IPS DF 6.9 (cell line): ENCODE measurements around the gene OR12D3.
A peak's percentile ranks its signal among the peaks of the same experiment; 100 is the strongest.

ENCODE experiments used
- DNase-seq: peaks from one replicate; pipeline ENCODE4 v3.0.0-alpha.2; 2013; ENCODE audit warnings: low read depth, low spot score
- H3K27ac ChIP-seq: one replicate; pipeline ENCODE4 v1.5.1; 2013; ENCODE audit warnings: low read length, control low read depth
- H3K27me3 ChIP-seq: 2 replicates; pipeline ENCODE4 v1.6.1; 2013; ENCODE audit warnings: mild to moderate bottlenecking, low read length; ENCODE audit not compliant: control insufficient read depth, insufficient read depth
- H3K36me3 ChIP-seq: 2 replicates; pipeline ENCODE4 v1.6.1; 2013; ENCODE audit warnings: low read length; ENCODE audit not compliant: control insufficient read depth, insufficient read depth
- H3K4me1 ChIP-seq: 2 replicates; pipeline ENCODE4 v1.6.1; 2013; ENCODE audit warnings: low read length; ENCODE audit not compliant: control insufficient read depth, insufficient read depth
- H3K4me3 ChIP-seq: 2 replicates; pipeline ENCODE4 v1.5.1; 2013; ENCODE audit warnings: mild to moderate bottlenecking, low read length
- H3K9me3 ChIP-seq: 2 replicates; pipeline ENCODE4 v1.6.1; 2013; ENCODE audit warnings: low read length, inconsistent platforms; ENCODE audit not compliant: control insufficient read depth, insufficient read depth
- WGBS: extraction: QIAGEN DNeasy Blood & Tissue Kit; methylation state at CpG from one replicate; pipeline ENCODE4 v1.1.7; 2013; ENCODE audit warnings: mixed read lengths, missing lambda C conversion rate; ENCODE audit not compliant: insufficient read length, insufficient coverage; 5-methylcytosine and 5-hydroxymethylcytosine counted together

OR12D3 gene

DNA sequence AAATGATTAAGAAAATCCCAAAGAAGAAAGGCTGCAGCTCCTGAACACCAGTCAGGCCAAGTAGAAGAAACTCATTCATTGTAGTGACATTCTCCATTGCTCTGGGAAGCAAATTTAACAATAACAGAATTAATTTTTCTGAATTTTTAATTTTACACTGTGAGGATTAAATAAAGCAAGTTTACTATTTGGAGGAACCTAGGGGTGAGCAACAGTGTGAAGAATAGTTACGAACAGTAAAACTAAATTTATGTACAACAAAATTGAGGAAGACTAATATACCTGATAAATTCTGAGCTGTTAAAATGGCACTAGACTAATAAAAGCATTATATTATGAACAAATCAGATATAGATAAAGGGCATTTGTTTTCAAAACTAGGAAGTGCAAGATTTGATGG, at the start of gene OR12D3:
Gene OR12D3 (minus strand): TSS at position 101 of the 400 bp plus-strand sequence. CDS start 4 bp downstream, at position 97.
- H3K36me3 ChIP-seq, result no peaks in the 10 kb centered on the region
- no peaks in the 10 kb centered on the region for H3K27me3 ChIP-seq
- no peak for DNase-seq
- H3K9me3 ChIP-seq, result no peaks in the 10 kb centered on the region
- no peaks in the 10 kb centered on the region for H3K4me1 ChIP-seq
- no CpG with 5 or more reads among the region's 1 CpG for WGBS
- no peak within 1 kb of the TSS for H3K27ac ChIP-seq
- no peak within 1 kb of the TSS for H3K4me3 ChIP-seq

- DNase-seq, result no peak
- Histone ChIP-seq H3K27me3 (no peaks in the 10 kb centered on the region), H3K9me3 (no peaks in the 10 kb centered on the region), H3K4me3 (no peak overlapping the region), H3K27ac (no peak overlapping the region), H3K4me1 (peaks cover 3% of the 10 kb centered on the region; the same call in 1 of the 2 replicates), H3K36me3 (no peaks in the 10 kb centered on the region)
- no CpG with 5 or more reads among the region's 2 CpGs for WGBS
These were observed 49.5 kb upstream of the OR12D3 start for GRCh38 chr6:29424575-29424974.

- no peak overlapping the region for H3K4me3 ChIP-seq
- WGBS, result no CpG with 5 or more reads among the region's 2 CpGs
- peak; percentile 7 for DNase-seq
- H3K27me3 ChIP-seq, result no peaks in the 10 kb centered on the region
- H3K27ac ChIP-seq, result no peak overlapping the region
- H3K9me3 ChIP-seq, result no peaks in the 10 kb centered on the region
- no peaks in the 10 kb centered on the region for H3K36me3 ChIP-seq
- peaks cover 3% of the 10 kb centered on the region; the same call in 1 of the 2 replicates for H3K4me1 ChIP-seq
These were observed 49.1 kb upstream of the OR12D3 start for GRCh38 chr6:29424168-29424567.

DNA sequence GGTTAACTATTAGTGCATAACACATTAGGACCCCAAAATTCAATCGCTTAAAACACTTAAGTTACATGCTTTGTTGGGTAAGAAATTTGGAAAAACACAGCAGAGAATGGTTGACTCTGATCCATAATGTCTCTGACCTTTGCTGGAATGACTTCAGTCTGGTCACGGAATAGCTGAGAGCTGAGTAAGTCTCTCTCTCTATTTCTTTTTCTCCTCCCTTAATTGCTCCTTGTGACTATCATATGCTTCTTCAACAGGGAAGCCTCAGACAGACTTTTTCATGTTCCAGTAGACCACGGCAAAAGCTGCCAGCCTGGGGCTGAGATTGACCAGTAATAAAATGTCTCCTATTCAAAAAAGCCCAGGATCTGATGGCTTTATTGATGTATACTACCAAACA, 44.4 kb upstream of the OR12D3 start:
- Histone ChIP-seq H3K27me3 (no peaks in the 10 kb centered on the region), H3K9me3 (no peaks in the 10 kb centered on the region), H3K4me1 (peaks cover 1% of the 10 kb centered on the region; the same call in 1 of the 2 replicates), H3K4me3 (no peak overlapping the region), H3K27ac (no peak overlapping the region), H3K36me3 (no peaks in the 10 kb centered on the region)
- no CpG with 5 or more reads among the region's 3 CpGs for WGBS
- no peak for DNase-seq

- DNase-seq, result peak; percentile 5
These were observed 39.5 kb upstream of the OR12D3 start, which contains the start of gene OR12D1 for GRCh38 chr6:29414588-29414987. TSS of gene OR12D1 (plus strand) at chr6:29414928.

GRCh38 chr6:29403801-29404200, 28.7 kb upstream of the OR12D3 start:
- no CpG with 5 or more reads among the region's 1 CpG for WGBS
- no peaks in the 10 kb centered on the region for H3K27me3 ChIP-seq
- DNase-seq, result no peak
- no peaks in the 10 kb centered on the region for H3K9me3 ChIP-seq
- no peak overlapping the region for H3K4me3 ChIP-seq
- no peaks in the 10 kb centered on the region for H3K36me3 ChIP-seq
- H3K4me1 ChIP-seq, result no peaks in the 10 kb centered on the region
- no peak overlapping the region for H3K27ac ChIP-seq

More at GRCh38 chr6:29414588-29414987, 39.5 kb upstream of the OR12D3 start, which contains the start of gene OR12D1:
- Histone ChIP-seq H3K36me3 (no peaks in the 10 kb centered on the region), H3K27me3 (no peaks in the 10 kb centered on the region), H3K4me1 (no peaks in the 10 kb centered on the region), H3K4me3 (no peak within 1 kb of the TSS), H3K9me3 (no peaks in the 10 kb centered on the region), H3K27ac (no peak within 1 kb of the TSS)

DNA sequence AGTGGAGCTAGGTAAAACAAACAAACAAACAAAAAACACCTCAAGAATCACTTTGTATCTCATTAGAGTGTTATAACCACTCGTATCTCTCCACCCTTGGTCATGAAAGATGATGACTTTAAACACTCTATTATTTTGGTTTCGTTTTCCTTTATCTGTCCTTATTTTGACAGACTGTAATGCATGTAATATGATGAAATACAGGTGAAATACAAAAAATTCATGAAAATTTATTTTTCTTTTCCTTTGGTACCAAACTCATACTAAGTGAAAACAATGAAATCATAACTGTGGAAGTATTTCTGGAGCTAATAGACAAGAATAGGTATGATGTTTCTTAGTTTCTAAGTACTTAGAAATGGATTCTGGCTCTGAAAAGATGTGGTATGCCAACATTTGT, 24.4 kb upstream of the OR12D3 start:
- no peaks in the 10 kb centered on the region for H3K9me3 ChIP-seq
- no peak overlapping the region for H3K4me3 ChIP-seq
- WGBS, result no CpG with 5 or more reads among the region's 2 CpGs
- no peaks in the 10 kb centered on the region for H3K27me3 ChIP-seq
- H3K4me1 ChIP-seq, result no peaks in the 10 kb centered on the region
- no peaks in the 10 kb centered on the region for H3K36me3 ChIP-seq
- H3K27ac ChIP-seq, result no peak overlapping the region
- DNase-seq, result no peak

- H3K9me3 ChIP-seq, result no peaks in the 10 kb centered on the region
- no peak for DNase-seq
- H3K36me3 ChIP-seq, result no peaks in the 10 kb centered on the region
- no peaks in the 10 kb centered on the region for H3K27me3 ChIP-seq
- H3K27ac ChIP-seq, result no peak within 1 kb of the TSS
- H3K4me3 ChIP-seq, result no peak within 1 kb of the TSS
- no peaks in the 10 kb centered on the region for H3K4me1 ChIP-seq
These were observed 20.2 kb upstream of the OR12D3 start, which contains the start of gene OR12D2 for GRCh38 chr6:29395331-29395730. TSS of gene OR12D2 (plus strand) at chr6:29395631. CDS start at chr6:29396700, 1,069 bp downstream.

- no peak overlapping the region for H3K4me3 ChIP-seq
- H3K4me1 ChIP-seq, result no peaks in the 10 kb centered on the region
- no peaks in the 10 kb centered on the region for H3K36me3 ChIP-seq
- DNase-seq, result no peak
- H3K27ac ChIP-seq, result no peak overlapping the region
- no peaks in the 10 kb centered on the region for H3K27me3 ChIP-seq
- whole genome bisulfite sequencing, result 100% methylated on average over 2 of the region's 4 CpGs
- H3K9me3 ChIP-seq, result no peaks in the 10 kb centered on the region
These were observed 13.4 kb upstream of the OR12D3 start for GRCh38 chr6:29388533-29388932.

GRCh38 chr6:29376003-29376402, 912 bp upstream of the OR12D3 start:
- no peaks in the 10 kb centered on the region for H3K27me3 ChIP-seq
- no peak overlapping the region for H3K4me3 ChIP-seq
- no peak for DNase-seq
- no peaks in the 10 kb centered on the region for H3K36me3 ChIP-seq
- no peaks in the 10 kb centered on the region for H3K9me3 ChIP-seq
- H3K27ac ChIP-seq, result no peak overlapping the region
- no peaks in the 10 kb centered on the region for H3K4me1 ChIP-seq

DNA sequence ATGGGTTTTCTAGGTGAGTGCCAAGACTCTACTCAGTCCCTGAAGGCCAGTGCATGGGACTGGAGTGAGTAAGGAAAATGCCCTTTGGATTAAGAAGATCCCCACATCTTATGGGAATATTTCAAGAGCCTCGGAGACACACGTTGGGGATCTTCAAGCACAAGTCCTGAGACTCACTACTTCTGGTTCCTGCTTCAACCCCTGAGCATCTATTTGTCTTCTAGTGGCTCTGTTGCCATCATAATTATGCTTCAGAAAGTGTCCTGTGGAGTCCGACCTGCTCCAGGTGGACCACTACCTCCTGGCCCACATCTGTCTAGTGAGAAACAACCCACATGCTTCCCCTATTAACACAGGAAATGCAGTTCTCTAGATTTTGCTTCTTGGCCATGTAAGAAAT, 6.3 kb downstream of the OR12D3 start, which contains the start of gene OR5V1:
Gene OR5V1 (minus strand): TSS at position 101 of the 400 bp plus-strand sequence. CDS start 12,670 bp downstream, outside the sequence.
- no peaks in the 10 kb centered on the region for H3K27me3 ChIP-seq
- H3K9me3 ChIP-seq, result no peaks in the 10 kb centered on the region
- no CpG with 5 or more reads among the region's 3 CpGs for WGBS
- H3K4me3 ChIP-seq, result no peak within 1 kb of the TSS
- DNase-seq, result no peak
- no peaks in the 10 kb centered on the region for H3K36me3 ChIP-seq
- no peaks in the 10 kb centered on the region for H3K4me1 ChIP-seq
- H3K27ac ChIP-seq, result no peak within 1 kb of the TSS
